ENCODE results near the gene POLR3K. TPM values are rescaled to one million over a fixed set of nuclear protein-coding genes. Genes with fewer than 3 reads are reported as not detected.
"Not testable (repeated sequence)": the region's sequence is repeated elsewhere in the genome, so short reads cannot be mapped to it uniquely, and the experiment has no call there.

POLR3K gene
- total and polyA plus RNA-seq, 9 donors, result 2.7 to 9.8 (median 8.0) TPM

GRCh38 chr16:59440-60059 lies 6.1 kb upstream of the POLR3K start:
- H3K9me3 ChIP-seq (replicated peaks; ENCODE audit: control insufficient read depth, low read depth, low read length), result no peaks in the 10 kb centered on the region
- H3K27ac ChIP-seq (ENCODE audit: low read length), result no peak overlapping the region
- peaks cover 93% of the 10 kb centered on the region for H3K36me3 ChIP-seq (ENCODE audit: control insufficient read depth, insufficient read depth, low read length)
- 92% methylated on average over 5 of the region's 14 CpGs for WGBS (ENCODE audit: insufficient coverage)
- peaks cover 12% of the 10 kb centered on the region for H3K4me1 ChIP-seq (ENCODE audit: control insufficient read depth, insufficient read depth, low read length)
- H3K4me3 ChIP-seq (ENCODE audit: low read length), result no peak overlapping the region
- no peaks in the 10 kb centered on the region for H3K27me3 ChIP-seq (ENCODE audit: control insufficient read depth, insufficient read depth, low read length)
- DNase-seq, result no peak

- peaks cover 13% of the 10 kb centered on the region for H3K4me1 ChIP-seq (ENCODE audit: control insufficient read depth, insufficient read depth, low read length)
- H3K9me3 ChIP-seq (replicated peaks; ENCODE audit: control insufficient read depth, low read depth, low read length), result no peaks in the 10 kb centered on the region
- peaks cover 85% of the 10 kb centered on the region for H3K36me3 ChIP-seq (ENCODE audit: control insufficient read depth, insufficient read depth, low read length)
- WGBS (ENCODE audit: insufficient coverage), result 82% methylated on average over 26 of the region's 29 CpGs
- H3K4me3 ChIP-seq (ENCODE audit: low read length), result no peak overlapping the region
- no peaks in the 10 kb centered on the region for H3K27me3 ChIP-seq (ENCODE audit: control insufficient read depth, insufficient read depth, low read length)
- no peak for DNase-seq
- no peak overlapping the region for H3K27ac ChIP-seq (ENCODE audit: low read length)
Observed at GRCh38 chr16:58491-59439, 5.4 kb upstream of the POLR3K start.

- H3K9me3 ChIP-seq (replicated peaks; ENCODE audit: control insufficient read depth, low read depth, low read length), result no peaks in the 10 kb centered on the region
- H3K36me3 ChIP-seq (ENCODE audit: control insufficient read depth, insufficient read depth, low read length), result peaks cover 75% of the 10 kb centered on the region
- H3K4me1 ChIP-seq (ENCODE audit: control insufficient read depth, insufficient read depth, low read length), result peaks cover 8% of the 10 kb centered on the region
- WGBS (ENCODE audit: insufficient coverage), result 35% methylated on average over 5 of the region's 8 CpGs
- no peak overlapping the region for H3K27ac ChIP-seq (ENCODE audit: low read length)
- H3K27me3 ChIP-seq (ENCODE audit: control insufficient read depth, insufficient read depth, low read length), result no peaks in the 10 kb centered on the region
- H3K4me3 ChIP-seq (ENCODE audit: low read length), result no peak overlapping the region
- no peak for DNase-seq
Observed at GRCh38 chr16:57711-58110, 4.3 kb upstream of the POLR3K start.

DNA sequence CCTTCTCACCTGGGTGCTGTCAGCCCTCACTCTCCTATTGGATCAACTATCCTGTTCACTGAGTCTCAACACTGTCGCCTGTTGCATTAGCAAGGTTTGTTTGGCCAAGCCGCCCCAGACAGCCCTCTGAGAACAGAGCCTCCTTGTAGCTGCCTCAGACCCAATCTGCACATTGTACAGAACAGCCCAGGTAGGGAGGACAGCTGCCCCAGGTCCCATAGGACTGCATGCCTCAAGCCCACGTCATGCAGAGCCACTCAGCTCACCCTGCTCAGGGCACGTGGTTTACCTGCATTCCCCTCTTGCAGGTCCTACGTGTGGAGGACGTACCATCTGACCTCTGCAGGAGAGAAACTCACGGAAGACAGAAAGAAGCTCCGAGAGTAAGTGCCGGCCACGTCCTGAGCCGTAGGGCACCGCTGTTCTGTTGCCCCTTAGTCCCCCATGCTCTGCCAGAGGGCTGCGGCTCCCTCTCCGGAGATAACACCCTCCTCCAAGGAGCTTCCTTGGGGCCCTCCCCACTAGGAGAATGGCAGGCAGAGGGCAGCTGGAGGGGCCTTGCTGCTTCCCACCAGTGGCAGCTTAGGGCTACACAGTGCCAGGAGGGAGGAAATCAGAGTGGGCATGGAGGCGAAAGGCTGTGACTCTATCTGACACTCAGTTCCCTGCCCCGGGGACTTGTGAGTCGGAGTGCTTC lies 3.0 kb upstream of the POLR3K start:
- Histone ChIP-seq H3K36me3 (ENCODE audit: control insufficient read depth, insufficient read depth, low read length) (peaks cover 63% of the 10 kb centered on the region), H3K9me3 (replicated peaks; ENCODE audit: control insufficient read depth, low read depth, low read length) (no peaks in the 10 kb centered on the region), H3K4me1 (ENCODE audit: control insufficient read depth, insufficient read depth, low read length) (peaks cover 8% of the 10 kb centered on the region), H3K27me3 (ENCODE audit: control insufficient read depth, insufficient read depth, low read length) (no peaks in the 10 kb centered on the region), H3K4me3 (ENCODE audit: low read length) (no peak overlapping the region), H3K27ac (ENCODE audit: low read length) (no peak overlapping the region)
- no peak for DNase-seq
- WGBS (ENCODE audit: insufficient coverage), result 79% methylated on average over 12 of the region's 17 CpGs

GRCh38 chr16:55571-56136 lies 2.2 kb upstream of the POLR3K start:
- H3K9me3 ChIP-seq (replicated peaks; ENCODE audit: control insufficient read depth, low read depth, low read length), result no peaks in the 10 kb centered on the region
- H3K4me1 ChIP-seq (ENCODE audit: control insufficient read depth, insufficient read depth, low read length), result peaks cover 8% of the 10 kb centered on the region
- no peaks in the 10 kb centered on the region for H3K27me3 ChIP-seq (ENCODE audit: control insufficient read depth, insufficient read depth, low read length)
- WGBS (ENCODE audit: insufficient coverage), result 93% methylated on average over 10 of the region's 11 CpGs
- H3K4me3 ChIP-seq (ENCODE audit: low read length), result no peak overlapping the region
- DNase-seq, result no peak
- H3K36me3 ChIP-seq (ENCODE audit: control insufficient read depth, insufficient read depth, low read length), result peaks cover 64% of the 10 kb centered on the region
- H3K27ac ChIP-seq (ENCODE audit: low read length), result no peak overlapping the region

DNA sequence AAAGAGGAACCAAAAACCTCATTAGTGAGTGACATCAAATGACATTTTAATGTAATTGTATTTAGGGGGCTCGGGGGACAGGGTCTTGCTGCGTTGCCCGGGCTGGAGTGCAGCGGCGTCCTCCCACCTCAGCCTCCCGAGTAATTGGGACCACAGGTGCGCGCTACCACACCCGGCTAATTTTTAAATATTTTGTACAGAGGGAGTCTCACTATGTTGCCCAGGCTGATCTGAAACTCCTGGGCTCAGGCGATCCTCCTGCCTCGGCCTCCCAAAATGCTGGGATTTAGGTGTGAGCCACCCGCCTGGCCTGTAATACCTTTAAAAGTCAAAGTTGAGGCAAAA lies 801 bp upstream of the POLR3K start:
- Histone ChIP-seq H3K4me1 (ENCODE audit: control insufficient read depth, insufficient read depth, low read length) (peaks cover 8% of the 10 kb centered on the region), H3K27me3 (ENCODE audit: control insufficient read depth, insufficient read depth, low read length) (no peaks in the 10 kb centered on the region), H3K36me3 (ENCODE audit: control insufficient read depth, insufficient read depth, low read length) (peaks cover 51% of the 10 kb centered on the region), H3K4me3 (ENCODE audit: low read length) (peak overlapping the region; percentile 79), H3K9me3 (replicated peaks; ENCODE audit: control insufficient read depth, low read depth, low read length) (no peaks in the 10 kb centered on the region), H3K27ac (ENCODE audit: low read length) (no peak overlapping the region)
- DNase-seq, result no peak
- 56% methylated on average over 6 of the region's 12 CpGs for WGBS (ENCODE audit: insufficient coverage)

DNA sequence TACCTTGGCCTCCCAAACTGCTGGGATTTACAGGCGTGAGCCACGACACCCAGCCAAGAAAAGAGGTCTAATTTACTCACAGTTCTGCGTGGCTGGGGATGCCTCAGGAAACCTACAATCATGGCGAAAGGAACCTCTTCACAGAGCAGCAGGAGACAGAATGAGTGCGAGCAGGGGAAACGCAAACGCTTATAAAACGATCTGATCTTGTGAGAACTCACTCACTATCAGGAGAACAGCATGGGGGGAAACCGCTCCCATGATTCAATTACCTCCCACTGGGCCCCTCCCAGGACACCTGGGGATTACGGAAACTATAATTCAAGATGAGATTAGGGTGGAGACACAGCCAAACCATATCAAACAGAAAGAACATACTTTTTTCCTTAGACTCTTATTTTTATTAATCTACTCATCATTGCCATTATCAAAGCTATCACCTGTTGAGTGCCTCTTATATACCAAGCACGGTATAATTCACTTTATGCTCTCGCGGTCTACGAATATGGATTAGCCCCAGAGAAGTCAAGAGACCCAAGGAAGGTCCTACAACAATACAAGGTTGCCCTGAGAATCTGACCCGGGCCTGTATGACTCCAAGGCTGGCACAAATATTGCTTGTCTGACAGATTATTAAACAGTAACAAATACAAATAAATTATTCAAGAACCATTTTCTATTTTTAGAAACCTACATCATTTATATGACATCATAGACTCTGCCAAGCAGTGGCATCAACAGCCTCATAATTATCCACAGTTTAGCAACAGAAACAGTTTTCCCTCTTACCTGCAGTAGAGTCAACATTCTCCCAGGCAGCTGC lies 2.4 kb downstream of the POLR3K start:
- H3K27me3 ChIP-seq (ENCODE audit: control insufficient read depth, insufficient read depth, low read length), result no peaks in the 10 kb centered on the region
- peaks cover 30% of the 10 kb centered on the region for H3K36me3 ChIP-seq (ENCODE audit: control insufficient read depth, insufficient read depth, low read length)
- H3K27ac ChIP-seq (ENCODE audit: low read length), result no peak overlapping the region
- H3K9me3 ChIP-seq (replicated peaks; ENCODE audit: control insufficient read depth, low read depth, low read length), result no peaks in the 10 kb centered on the region
- H3K4me1 ChIP-seq (ENCODE audit: control insufficient read depth, insufficient read depth, low read length), result peaks cover 8% of the 10 kb centered on the region
- no peak overlapping the region for H3K4me3 ChIP-seq (ENCODE audit: low read length)
- DNase-seq, result no peak
- WGBS (ENCODE audit: insufficient coverage), result 96% methylated on average over 4 of the region's 15 CpGs

DNA sequence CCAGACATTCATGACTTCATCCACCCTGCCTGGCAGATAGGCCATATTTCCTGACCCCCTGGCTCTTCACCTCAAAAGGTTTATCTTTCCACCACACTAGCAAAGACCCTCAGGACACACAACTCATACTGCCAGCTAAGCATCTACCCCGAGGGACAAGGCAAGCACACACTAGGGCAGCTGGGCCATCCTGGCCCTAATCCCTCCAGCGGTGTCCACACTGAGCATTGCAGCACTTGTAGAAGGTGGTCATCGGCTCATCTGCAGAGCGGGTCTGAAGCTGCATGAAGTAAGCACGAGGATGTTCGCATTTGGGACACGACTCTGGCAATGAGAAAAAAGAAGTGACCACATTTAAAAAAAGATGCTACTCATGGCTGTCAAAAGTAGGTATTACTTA lies 6.2 kb downstream of the POLR3K start:
- no peak overlapping the region for H3K4me3 ChIP-seq (ENCODE audit: low read length)
- peaks cover 30% of the 10 kb centered on the region for H3K36me3 ChIP-seq (ENCODE audit: control insufficient read depth, insufficient read depth, low read length)
- no peaks in the 10 kb centered on the region for H3K4me1 ChIP-seq (ENCODE audit: control insufficient read depth, insufficient read depth, low read length)
- no peak overlapping the region for H3K27ac ChIP-seq (ENCODE audit: low read length)
- WGBS (ENCODE audit: insufficient coverage), result 92% methylated on average over 7 of the region's 7 CpGs
- H3K27me3 ChIP-seq (ENCODE audit: control insufficient read depth, insufficient read depth, low read length), result no peaks in the 10 kb centered on the region
- no peaks in the 10 kb centered on the region for H3K9me3 ChIP-seq (replicated peaks; ENCODE audit: control insufficient read depth, low read depth, low read length)
- no peak for DNase-seq

DNA sequence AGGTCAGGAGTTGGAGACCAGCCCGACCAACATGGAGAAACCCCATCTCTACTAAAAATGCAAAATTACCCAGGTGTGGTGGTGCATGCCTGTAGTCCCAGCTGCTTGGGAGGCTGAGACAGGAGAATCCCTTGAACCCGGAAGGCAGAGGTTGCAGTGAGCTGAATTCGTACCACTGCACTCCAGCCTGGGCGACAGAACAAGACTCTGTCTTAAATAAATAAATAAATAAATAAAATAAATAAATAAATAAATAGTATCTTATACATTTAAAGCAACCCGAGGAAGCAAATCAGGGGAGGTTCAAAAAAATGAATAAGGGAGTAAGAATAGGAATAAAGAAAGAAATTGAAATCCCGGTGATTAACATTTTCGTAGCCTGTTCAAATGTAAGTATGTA lies 6.9 kb downstream of the POLR3K start:
- not testable (repeated sequence) for H3K4me3 ChIP-seq (ENCODE audit: low read length); H3K4me1 ChIP-seq (ENCODE audit: control insufficient read depth, insufficient read depth, low read length); H3K9me3 ChIP-seq (replicated peaks; ENCODE audit: control insufficient read depth, low read depth, low read length); DNase-seq; H3K27ac ChIP-seq (ENCODE audit: low read length); H3K27me3 ChIP-seq (ENCODE audit: control insufficient read depth, insufficient read depth, low read length)
- peaks cover 30% of the 10 kb centered on the region for H3K36me3 ChIP-seq (ENCODE audit: control insufficient read depth, insufficient read depth, low read length)
- no CpG with 5 or more reads among the region's 7 CpGs for WGBS (ENCODE audit: insufficient coverage)
